HG03108 (cell line): Measurements from ENCODE around the gene C22orf15.

Experiments
- ATAC-seq: cut with Tn5 transposase; IDR thresholded peaks from one replicate; pipeline ENCODE4 v1.9.1; 2021; ENCODE audit warnings: moderate library complexity; ENCODE audit not compliant: unreplicated experiment

Gene C22orf15

GRCh38 chr22:23772649-23773473 is 10.1 kb downstream of the C22orf15 start, which contains the start of gene MMP11:
MMP11 (plus strand) TSS chr22:23772849; CDS start chr22:23772871, 22 bp downstream.
- no peak for ATAC-seq

DNA sequence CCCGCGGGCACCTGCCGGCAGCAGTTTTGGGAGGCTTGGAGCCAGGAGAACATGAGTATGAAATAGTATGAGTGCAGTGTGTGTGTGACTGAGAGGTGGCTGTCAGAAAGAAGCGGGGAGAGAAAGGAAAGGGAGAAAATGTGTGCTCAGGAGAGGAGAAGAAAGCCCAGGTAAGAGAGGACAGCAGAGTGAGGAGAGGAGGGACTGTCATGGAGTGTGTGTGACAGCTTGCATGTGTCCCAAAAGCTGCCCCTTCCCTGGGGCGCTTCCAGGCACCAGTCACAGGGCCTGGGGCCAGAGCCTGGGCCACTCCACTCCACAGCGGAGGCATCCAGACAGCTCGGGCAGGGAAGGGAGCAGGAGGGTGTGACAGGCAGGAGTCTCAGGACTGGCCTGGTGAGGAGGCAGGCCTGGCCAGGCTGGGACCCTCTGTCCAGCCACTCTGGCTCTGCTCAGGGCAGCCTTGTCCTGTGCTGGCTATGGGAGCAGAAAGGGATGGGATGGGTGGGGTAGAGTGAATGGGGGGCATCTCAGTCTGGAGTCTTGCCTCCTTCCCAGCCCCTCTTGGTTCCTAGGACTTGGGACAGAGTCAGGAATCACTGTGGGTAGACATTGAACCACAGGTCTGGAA is 10.8 kb downstream of the C22orf15 start:
- ATAC-seq = no peak

DNA sequence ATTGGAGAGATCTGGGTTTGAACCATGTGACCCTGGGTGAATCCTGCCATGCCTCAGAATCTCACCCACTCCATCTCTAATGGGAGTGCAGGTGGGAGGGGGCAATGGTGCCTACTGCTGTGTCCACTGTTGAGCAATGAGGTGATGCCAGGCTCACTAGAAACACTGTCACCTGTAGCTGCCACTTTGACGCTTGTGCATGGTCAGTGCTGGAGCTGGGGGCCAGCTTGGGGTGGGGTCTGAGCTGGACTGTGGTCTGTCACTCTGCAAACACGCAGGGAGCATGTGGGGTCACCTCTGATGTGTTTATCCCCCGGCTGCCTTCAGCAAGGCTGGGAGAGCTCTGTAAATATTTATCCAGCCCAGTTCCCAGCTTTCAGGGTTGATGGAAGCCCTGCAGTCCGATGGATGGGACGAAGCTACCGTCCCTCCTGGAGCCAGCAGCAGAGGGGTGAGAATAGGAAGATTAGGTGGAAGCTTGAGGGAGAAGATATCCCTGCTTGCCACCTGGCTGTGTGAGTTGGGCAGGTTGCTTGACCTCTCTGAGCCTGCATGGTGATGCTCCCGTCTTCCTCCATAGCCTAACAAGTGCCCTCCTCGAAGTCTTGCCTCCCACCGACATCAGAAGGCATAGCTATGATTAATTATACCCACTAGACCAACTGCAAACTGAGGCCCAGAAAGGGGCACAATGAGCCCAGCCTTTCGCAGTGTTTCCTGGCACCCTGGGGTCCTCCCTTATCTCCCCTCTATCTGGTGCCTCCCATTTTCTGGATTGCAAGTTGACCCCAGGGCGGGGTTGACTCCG is 11.5 kb downstream of the C22orf15 start:
- no peak for ATAC-seq

GRCh38 chr22:23774922-23775436 is 12.2 kb downstream of the C22orf15 start:
- ATAC-seq = no peak

- ATAC-seq = no peak
Observed at GRCh38 chr22:23775779-23776375, 13.1 kb downstream of the C22orf15 start.

DNA sequence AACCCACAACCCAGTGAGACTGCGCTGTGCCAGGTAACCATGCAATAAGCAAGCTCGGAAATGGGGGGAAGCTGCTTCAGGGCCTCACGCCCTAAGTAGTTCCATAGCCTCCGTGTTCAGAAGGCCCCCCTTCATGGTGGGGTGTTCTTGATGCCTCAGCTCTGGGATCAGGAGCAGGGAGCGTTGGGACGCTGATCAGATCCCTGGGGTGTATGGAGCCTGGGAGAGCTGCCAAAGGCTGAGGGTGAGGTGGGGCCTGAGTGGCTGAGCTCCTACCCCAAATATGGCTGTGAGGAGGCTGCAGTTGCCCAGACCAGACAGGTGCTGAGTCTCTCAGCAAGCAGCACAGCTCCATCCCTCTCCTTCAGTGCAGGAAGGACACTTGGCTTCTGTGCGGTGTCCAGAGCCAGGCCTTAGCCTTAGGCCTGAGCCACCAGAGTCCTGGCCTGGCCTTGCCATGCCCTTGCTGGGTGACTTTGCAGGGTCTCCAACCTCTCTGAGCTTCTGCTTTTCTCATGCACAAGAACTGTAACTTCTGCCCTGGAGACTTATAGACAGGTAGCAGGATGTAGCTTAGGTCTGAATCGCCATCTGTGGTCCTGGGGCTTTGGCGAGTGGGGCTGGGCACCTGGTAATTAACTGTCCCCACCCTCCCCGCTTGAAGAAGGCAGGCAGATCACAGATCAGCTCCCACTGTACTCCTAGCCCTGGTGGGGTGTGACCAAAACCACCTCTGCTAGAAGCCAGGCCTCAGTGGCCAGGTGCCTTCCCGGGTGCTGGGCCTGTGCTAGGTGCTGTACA is 15.2 kb downstream of the C22orf15 start:
- no peak for ATAC-seq

DNA sequence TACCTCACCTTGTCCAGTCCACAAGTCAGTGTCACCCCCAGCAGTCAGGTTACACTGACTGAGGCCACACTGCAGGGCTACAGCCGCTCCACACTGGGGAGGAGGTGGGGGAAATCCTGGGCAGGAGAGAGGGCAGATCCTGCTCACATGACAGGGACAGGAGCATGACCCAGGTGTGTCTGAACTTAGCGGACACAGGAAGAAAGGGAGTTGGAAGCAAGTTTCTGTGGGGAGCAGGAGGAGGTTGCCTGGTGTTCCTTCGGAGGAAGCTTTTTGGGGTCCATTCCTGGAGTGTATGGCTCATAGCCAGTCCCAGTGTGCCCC is 15.7 kb downstream of the C22orf15 start:
- ATAC-seq = no peak

GRCh38 chr22:23779083-23779482 is 16.3 kb downstream of the C22orf15 start:
- ATAC-seq = no peak

GRCh38 chr22:23779731-23780130 is 16.9 kb downstream of the C22orf15 start:
- no peak for ATAC-seq

- ATAC-seq = no peak
Observed at GRCh38 chr22:23780146-23780748, 17.5 kb downstream of the C22orf15 start.

GRCh38 chr22:23781065-23781464 is 18.3 kb downstream of the C22orf15 start:
- no peak for ATAC-seq

GRCh38 chr22:23781511-23782183 is 18.9 kb downstream of the C22orf15 start:
- no peak for ATAC-seq

- ATAC-seq = no peak
Observed at GRCh38 chr22:23782252-23782651, 19.5 kb downstream of the C22orf15 start.

- ATAC-seq = no peak
Observed at GRCh38 chr22:23782703-23783102, 19.9 kb downstream of the C22orf15 start.

DNA sequence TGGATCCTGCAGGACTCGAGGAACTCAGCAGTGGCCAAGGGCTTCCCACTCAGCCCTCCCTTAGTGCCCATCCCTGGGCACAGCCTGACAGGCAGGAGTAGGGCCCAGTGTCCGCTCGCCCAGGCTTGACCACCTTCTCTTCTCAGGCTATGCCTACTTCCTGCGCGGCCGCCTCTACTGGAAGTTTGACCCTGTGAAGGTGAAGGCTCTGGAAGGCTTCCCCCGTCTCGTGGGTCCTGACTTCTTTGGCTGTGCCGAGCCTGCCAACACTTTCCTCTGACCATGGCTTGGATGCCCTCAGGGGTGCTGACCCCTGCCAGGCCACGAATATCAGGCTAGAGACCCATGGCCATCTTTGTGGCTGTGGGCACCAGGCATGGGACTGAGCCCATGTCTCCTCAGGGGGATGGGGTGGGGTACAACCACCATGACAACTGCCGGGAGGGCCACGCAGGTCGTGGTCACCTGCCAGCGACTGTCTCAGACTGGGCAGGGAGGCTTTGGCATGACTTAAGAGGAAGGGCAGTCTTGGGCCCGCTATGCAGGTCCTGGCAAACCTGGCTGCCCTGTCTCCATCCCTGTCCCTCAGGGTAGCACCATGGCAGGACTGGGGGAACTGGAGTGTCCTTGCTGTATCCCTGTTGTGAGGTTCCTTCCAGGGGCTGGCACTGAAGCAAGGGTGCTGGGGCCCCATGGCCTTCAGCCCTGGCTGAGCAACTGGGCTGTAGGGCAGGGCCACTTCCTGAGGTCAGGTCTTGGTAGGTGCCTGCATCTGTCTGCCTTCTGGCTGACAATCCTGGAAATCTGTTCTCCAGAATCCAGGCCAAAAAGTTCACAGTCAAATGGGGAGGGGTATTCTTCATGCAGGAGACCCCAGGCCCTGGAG is 20.7 kb downstream of the C22orf15 start:
- no peak for ATAC-seq

DNA sequence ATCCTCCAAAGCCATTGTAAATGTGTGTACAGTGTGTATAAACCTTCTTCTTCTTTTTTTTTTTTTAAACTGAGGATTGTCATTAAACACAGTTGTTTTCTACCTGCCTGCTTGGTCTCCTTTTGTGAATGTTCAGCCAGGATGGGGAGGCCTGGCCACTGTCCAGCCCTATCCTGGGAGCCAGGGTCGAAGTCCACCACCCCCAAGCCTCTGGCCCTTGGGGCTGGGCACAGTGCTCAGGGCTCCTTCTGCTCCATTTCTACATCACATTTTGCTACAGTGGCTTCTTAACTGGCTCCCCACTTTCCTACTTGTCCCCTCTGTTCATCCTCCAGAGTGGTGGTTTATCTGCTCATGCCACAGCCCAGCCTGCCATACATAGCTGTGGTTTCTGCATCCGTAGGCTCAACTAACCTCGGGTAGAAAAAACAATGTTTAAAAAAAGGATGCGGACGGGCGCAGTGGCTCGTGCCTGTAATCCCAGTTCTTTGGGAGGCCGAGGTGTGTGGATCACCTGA is 21.5 kb downstream of the C22orf15 start:
- no peak for ATAC-seq

DNA sequence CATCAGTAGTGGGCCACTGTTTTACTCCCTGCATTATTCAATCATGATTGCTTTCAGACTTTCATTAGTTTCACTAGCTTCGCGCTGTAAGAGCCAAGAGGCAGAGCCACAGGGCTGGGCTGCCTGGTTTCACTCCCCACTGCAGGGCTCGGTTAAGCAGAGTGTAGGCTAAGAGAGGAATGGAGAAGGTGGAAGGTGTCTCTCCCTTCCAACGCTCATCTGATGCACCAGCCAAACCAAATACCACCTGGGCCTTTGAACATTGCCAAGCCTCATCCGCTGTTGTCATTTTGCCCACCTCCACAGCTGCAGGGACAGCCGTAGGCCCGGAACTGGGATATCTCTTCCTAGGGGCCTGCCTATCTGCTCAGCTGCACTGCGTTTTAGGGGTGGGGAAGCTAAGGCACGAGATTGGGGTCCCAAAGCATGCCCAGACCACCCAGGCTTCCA is 23.5 kb downstream of the C22orf15 start:
- ATAC-seq = no peak
